GM19455 (cell line): Measurements from ENCODE around the gene CLDN15.

Source experiments
- ATAC-seq: cut with Tn5 transposase; IDR thresholded peaks from one replicate; pipeline ENCODE4 v1.9.1; 2021; ENCODE audit not compliant: unreplicated experiment

CLDN15 gene

DNA sequence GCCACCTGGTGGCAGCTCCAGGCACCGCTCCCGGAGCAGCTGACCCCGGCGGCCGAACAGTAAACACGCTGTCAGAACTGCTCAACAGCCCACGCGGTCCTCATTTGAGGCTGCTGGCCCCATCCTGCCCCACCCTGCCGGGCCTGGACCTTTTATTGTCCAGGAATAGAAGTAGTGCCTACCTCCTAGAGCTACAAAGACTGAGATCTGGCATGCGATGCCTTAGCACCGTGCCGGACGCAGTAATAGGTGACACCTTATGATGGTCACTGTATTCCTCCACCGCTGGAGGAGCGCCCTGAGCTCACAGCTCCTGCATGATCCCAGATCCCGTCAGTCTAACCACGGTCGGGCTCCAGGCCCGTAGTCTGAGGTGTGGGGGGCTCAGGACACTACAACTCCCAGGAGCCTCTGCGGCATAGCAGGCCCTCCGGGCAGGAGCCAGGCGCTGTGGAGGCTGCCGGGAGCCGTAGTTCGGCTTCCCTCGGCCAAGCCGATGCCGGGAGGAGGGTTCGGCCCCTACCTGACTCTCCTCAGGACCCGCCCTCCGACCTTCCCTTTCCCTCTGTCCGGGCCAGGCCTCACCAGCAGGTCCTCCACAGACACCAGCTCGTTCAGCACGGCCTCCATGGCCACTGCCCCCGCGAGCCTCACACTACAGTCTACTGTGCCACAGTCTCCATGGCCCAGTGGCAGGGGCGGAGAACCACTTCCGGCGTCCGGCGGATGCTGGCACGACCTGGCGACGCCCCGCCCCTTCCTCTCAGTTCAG is 7.0 kb upstream of the CLDN15 start, which contains the start of gene FIS1:
TSS of gene FIS1 (minus strand) at position 707 of the 772 bp plus-strand sequence. CDS start at position 630, 77 bp downstream.
- ATAC-seq, result peak; percentile 94

DNA sequence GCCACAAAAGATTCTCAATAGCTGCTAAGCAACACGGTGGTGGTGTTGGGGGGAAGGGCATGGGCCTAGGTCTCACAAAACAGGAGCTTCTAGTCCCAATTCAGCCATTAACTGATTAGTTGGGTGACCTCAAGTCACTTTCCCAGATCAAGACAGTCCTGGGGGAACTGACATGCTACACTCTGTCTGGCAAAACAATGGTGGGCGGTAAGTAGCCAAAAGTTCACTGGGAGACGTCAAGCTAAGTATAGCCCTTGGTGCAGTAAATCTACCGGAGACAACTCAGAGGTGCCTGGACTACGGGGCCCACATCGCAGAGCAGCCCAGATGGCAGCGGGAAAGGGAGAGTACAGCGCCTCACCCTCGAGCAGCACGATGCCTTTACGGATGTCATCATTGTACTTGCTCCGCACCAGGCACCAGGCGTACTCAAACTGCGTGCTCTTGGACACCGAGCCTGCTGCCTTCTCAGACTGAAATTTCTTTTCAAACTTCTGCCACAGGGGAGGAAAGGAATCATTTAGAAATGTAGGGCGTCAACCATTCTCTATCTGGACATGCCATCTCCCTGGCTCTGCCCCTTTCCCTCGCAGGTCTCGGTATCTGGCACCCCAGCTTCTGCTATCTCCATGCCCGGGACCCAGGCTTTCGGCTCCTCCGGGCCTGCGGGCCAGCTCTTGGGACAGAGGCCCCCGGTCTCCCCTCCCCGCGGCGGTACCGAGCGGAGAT is 6.2 kb upstream of the CLDN15 start:
- ATAC-seq, result no peak

- ATAC-seq, result no peak
Measured at GRCh38 chr7:101241443-101242349, 4.1 kb upstream of the CLDN15 start.

DNA sequence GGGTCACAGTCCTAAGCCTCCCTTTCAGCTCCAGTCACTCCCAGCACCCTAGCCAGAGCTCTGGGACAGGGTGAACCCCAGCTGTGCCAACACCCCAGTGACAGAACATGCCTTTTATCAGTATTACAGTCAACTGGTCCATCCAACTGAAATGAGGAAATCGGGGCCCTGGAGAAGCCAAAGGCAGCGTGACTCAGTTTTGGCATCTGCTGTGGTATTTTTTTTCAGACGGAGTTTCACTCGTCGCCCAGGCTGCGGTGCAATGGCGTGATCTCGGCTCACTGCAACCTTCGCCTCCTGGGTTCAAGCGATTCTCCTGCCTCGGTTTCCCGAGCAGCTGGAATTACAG is 3.4 kb upstream of the CLDN15 start:
- no peak for ATAC-seq

DNA sequence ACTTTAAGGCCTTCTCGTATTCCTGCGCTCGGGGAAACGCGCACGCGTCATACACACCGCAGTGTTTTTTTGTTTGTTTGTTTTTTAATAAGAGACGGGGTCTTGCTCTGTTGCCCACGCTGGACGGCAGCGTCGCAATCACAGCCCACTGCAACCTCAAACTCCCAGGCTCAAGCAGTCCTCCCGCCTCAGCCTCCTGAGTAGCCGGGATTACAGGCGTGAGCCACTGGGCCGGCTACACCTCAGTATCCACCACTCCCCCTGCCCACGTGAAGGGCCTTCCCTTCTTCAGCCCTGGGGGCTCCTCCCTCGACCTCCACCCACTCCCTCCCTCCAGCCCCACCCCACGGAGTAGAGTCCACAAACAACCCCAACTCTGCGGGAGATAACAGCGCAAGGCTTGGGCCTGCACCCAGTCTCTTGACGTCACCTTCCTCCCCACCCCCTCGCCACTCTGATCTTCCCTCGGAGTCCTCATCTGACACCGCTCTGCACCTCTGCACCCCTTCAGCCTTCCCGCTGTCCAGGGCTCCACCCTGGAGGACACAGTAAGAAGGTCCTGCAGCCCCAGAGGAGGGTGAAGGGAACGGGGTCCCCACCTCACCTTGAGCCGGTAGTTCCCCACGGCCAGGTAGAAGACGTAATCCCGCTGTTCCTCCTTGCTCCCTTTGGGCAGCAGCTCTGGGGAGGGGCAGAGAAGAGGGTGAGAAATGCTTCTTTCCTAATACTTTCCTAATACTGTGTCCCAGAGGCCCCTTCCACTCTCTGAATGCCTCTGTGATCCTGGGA is 2.8 kb upstream of the CLDN15 start:
- ATAC-seq, result no peak

GRCh38 chr7:101239951-101240220 is 2.3 kb upstream of the CLDN15 start:
- no peak for ATAC-seq

DNA sequence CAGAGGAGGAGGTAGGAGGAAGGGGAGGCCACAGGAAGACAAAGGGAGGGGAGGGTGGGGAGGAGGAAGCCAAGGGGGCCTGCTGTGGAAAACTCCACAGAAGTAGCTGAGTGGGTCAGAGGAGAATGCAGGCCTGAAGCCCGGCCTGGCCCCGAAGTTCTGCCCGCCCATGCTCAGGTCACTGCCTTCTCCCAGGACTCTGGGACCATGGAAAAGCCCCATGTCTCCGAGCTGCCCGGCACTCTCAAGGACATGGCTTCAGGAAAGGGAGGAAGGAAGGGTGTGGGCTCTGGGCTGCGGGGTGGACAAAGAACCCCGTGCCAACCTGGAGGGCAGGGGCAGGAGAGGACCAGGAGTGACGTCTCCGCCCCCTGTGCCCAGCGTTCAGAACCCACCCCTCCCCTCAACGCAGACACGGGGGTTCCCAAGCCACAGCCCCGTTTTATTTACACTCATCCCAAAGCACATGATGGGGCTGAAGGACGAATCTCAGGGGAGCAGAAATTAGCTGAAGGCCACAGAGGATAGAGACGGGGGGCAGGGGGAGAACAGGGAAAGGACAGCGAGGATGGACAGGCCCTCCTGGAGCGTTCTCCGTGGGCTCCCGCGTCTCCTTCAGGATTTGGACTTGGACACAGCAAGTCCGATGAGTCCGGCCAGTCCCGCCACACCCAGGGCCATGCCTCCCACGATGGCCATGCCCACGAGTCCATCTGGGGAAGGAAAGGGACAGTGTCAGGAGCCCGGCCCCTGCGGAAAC is 1.8 kb upstream of the CLDN15 start:
- ATAC-seq, result no peak

- no peak for ATAC-seq
Measured at GRCh38 chr7:101238226-101239182, 902 bp upstream of the CLDN15 start.

- no peak for ATAC-seq
Measured at GRCh38 chr7:101236292-101236835, 1.2 kb downstream of the CLDN15 start.

GRCh38 chr7:101235522-101235921 is 2.1 kb downstream of the CLDN15 start:
- ATAC-seq, result no peak

GRCh38 chr7:101235050-101235449 is 2.6 kb downstream of the CLDN15 start:
- no peak for ATAC-seq

GRCh38 chr7:101234636-101235035 is 3.0 kb downstream of the CLDN15 start:
- ATAC-seq, result no peak

DNA sequence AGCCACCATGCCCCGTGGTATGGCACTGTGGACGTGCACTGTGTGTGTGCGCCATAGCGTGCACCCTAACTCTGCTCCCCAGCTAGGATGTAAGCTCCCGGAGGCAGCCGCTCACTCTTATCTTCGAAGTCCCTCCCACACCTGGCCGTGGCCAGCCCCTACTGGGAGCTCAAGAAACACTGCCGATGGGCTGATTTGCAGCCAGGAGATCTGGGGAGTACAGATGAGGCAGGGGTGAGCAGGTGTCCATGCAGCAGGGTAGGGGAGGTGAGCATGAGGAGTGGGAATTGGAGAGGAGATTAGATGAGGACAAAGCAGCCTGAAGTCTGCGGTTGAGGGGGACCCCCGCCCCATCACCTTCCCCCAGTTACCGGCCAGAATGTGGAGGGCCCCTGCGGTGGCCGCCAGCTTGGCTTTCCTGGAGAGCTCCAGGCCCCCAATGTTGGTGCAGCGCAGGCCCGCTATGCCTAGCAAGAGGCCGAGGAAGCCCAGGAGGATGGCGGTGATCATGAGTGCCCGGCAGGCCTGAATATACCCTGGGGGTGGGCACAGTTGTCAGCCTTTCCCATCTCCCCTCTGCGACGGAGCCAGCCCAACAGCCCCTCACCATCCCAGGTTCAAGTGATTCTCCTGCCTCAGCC is 3.6 kb downstream of the CLDN15 start:
- ATAC-seq, result no peak

DNA sequence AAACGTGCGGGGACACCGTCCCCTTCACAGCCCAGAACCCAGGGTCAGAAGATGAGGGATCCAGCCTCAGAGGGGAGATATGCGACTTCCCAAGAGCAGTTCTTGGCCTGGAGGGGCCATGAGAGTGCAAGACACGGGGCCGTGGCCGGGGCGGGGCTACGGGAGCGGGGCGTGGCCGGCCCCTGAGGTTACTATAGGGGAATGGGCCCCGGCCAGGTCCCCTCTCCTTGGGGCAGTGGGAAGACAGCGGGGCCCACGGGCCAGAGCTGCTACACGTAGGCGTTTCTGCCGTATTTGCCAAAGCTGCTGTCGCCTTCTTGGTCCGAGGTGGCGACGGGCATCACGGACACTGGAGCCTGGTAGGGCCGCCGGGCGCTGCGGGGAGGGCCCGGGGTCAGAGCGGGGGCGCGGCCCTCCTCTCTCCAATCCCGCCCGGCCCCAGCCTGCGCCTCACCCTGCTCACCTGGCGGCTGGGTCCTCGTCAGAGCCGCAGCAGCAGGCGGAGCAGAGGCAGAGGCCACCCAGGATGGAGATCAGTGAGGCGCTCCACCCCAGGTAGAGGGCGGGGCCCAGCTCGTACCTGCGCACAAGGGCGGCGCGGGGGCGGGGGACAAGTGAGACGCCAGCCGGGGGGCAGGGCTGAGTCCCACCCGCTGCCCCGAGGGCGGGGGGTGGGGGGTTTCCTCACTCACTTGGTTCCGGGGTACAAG is 5.3 kb downstream of the CLDN15 start:
- ATAC-seq, result no peak

DNA sequence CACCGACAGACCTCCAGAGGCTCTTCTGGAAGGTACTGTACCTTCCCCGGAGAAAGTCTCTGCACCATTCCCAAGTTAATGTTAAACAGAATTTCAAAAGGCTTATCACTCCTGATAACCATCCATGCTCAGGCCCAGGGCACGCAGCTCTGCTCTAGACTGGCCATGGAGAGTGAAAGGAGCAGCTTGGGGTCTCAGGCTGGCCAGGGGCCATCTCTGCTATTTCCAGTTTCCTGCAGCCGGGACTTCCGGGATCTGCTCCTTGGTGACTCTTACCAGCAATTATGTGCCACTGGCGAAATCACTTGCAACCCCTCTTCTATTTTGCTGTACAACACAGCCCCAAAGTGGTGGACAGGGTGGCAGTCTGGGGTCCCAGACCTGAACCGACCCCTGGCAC is 6.0 kb downstream of the CLDN15 start:
- no peak for ATAC-seq

- no peak for ATAC-seq
Measured at GRCh38 chr7:101226721-101227120, 10.9 kb downstream of the CLDN15 start.

DNA sequence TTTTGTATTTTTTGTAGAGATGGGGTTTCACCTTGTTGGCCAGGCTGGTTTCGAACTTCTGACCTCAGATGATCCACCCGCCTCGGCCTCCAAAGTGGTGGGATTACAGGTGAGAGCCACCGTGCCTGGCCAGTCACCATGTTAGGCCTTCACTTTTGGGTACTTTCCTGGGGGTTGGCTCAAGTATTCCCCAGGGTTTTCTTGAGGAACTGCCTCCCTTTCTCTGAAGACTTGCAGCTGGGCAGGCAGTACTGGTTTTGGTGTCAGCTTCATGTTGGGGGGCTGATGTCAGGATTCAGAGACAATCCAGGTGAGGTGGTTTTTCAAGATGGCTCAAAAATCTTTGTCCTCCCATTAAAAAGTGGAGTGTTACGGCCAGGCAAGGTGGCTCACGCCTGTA is 12.0 kb downstream of the CLDN15 start:
- ATAC-seq, result no peak

DNA sequence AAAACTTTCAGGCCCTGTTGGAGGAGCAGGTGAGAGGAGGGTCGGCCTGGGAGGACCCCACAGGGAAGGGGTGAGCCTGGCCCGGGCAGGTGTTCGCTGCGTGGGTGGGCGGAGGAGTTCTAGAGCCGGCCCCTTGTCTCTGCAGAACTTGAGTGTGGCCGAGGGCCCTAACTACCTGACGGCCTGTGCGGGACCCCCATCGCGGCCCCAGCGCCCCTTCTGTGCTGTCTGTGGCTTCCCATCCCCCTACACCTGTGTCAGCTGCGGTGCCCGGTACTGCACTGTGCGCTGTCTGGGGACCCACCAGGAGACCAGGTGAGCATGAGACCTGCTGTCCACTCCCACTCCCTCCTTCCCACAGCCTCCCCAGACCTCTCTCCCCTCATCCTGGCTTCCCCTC is 14.1 kb downstream of the CLDN15 start:
- ATAC-seq, result no peak
